T-cell (primary cell): ENCODE data around the gene KCTD11. TPM values are rescaled to one million over a fixed set of nuclear protein-coding genes. Genes with fewer than 3 reads are reported as not detected.

Experiments used
- ATAC-seq, 4 experiments: fragments of 200-7000 bp in 3 of 4; fragments of 150-1000 bp in 1 of 4; cut with Tn5 transposase; replicated peaks in 1 of 4; 1 replicate in 3 of 4; 2 replicates in 1 of 4; pipeline ENCODE4 v1.10.0; 2021; ENCODE audit warnings: moderate library complexity in 3 of 4, mild to moderate bottlenecking in 2 of 4, moderate number of reproducible peaks in 1 of 4
- CTCF ChIA-PET, 2 donors: fragments of 300-600 bp; sonication (Branson Sonifier 250); formaldehyde crosslinking; loops; one replicate each; lab custom pipeline; 2022; ENCODE audit warnings: antibody characterized with exemption in 2 of 2; lab: Charles Lee
- POLR2A ChIA-PET, 2 donors: fragments of 300-600 bp; sonication (Branson Sonifier 250); formaldehyde crosslinking; loops; one replicate each; lab custom pipeline; 2022; ENCODE audit warnings: antibody characterized with exemption in 2 of 2; lab: Charles Lee
- DNase-seq, 35 experiments: peaks; one replicate each; pipeline versions ENCODE4 v3.0.0 to v3.0.0-alpha.2; 2013 to 2023
- H3K27ac ChIP-seq: one replicate; pipeline ENCODE4 v1.5.1; 2013; ENCODE audit warnings: low read length
- H3K27me3 ChIP-seq, 2 experiments: replicated peaks in 1 of 2; 1 replicate in 1 of 2; 2 replicates in 1 of 2; pipeline versions ENCODE4 v1.6.1 to v1.7.0; 2013; ENCODE audit warnings: low read length in 1 of 2, mixed read lengths in 1 of 2; ENCODE audit not compliant: control insufficient read depth in 2 of 2, insufficient read depth in 2 of 2; ENCODE audit errors: extremely low read depth in 1 of 2
- H3K36me3 ChIP-seq, 2 donors: 1 replicate in 1 of 2; 2 replicates in 1 of 2; pipeline versions ENCODE4 v1.6.1 to v1.7.0; 2013; ENCODE audit warnings: low read length in 1 of 2; ENCODE audit not compliant: control insufficient read depth in 2 of 2, insufficient read depth in 1 of 2; ENCODE audit errors: extremely low read depth in 1 of 2
- H3K4me1 ChIP-seq, 2 experiments: 1 replicate in 1 of 2; 2 replicates in 1 of 2; pipeline versions ENCODE4 v1.6.1 to v1.7.0; 2013; ENCODE audit warnings: low read length in 2 of 2, mixed read lengths in 1 of 2; ENCODE audit not compliant: insufficient read depth in 2 of 2, control insufficient read depth in 1 of 2; ENCODE audit errors: extremely low read depth in 1 of 2
- H3K4me3 ChIP-seq, 2 donors: 1 replicate in 1 of 2; 2 replicates in 1 of 2; pipeline versions ENCODE4 v1.5.1 to v1.7.0; 2013; ENCODE audit warnings: mild to moderate bottlenecking in 2 of 2, low read length in 1 of 2, moderate library complexity in 1 of 2; ENCODE audit not compliant: control insufficient read depth in 1 of 2; ENCODE audit errors: extremely low read depth in 1 of 2
- H3K9me3 ChIP-seq: 2 replicates; pipeline ENCODE4 v1.7.0; 2013
- H3K27ac Mint-ChIP-seq, 2 donors: one replicate each; pipeline ENCODE4 v1.8.0; 2020 to 2021; ENCODE audit warnings: mild to moderate bottlenecking in 2 of 2, mixed read lengths in 2 of 2
- H3K27me3 Mint-ChIP-seq, 2 donors: one replicate each; pipeline ENCODE4 v1.8.0; 2021 to 2022; ENCODE audit warnings: mixed read lengths in 2 of 2
- H3K36me3 Mint-ChIP-seq: one replicate; pipeline ENCODE4 v1.8.0; 2021; ENCODE audit warnings: mixed read lengths
- H3K4me1 Mint-ChIP-seq, 3 donors: one replicate each; pipeline ENCODE4 v1.8.0; 2020 to 2022; ENCODE audit warnings: mixed read lengths in 3 of 3, mild to moderate bottlenecking in 1 of 3
- H3K4me3 Mint-ChIP-seq, 3 donors: one replicate each; pipeline ENCODE4 v1.8.0; 2020 to 2022; ENCODE audit warnings: mild to moderate bottlenecking in 3 of 3, mixed read lengths in 3 of 3, moderate library complexity in 3 of 3
- H3K9me3 Mint-ChIP-seq, 3 donors: one replicate each; pipeline ENCODE4 v1.8.0; 2020 to 2022; ENCODE audit warnings: mixed read lengths in 3 of 3
- WGBS: methylation state at CpG from one replicate; pipeline ENCODE4 v1.1.5; 2013; ENCODE audit warnings: missing lambda C conversion rate; ENCODE audit not compliant: insufficient coverage; 5-methylcytosine and 5-hydroxymethylcytosine counted together
- total RNA-seq, 35 experiments: library from RNA in 6 of 35; stranded (reverse) in 6 of 35; fragments of 120-200 nt in 1 of 35; gene quantifications; one replicate each; pipeline versions ENCODE4 v1.2.1 to v1.2.4 and lab custom pipeline; 2013 to 2026

Gene KCTD11
- total RNA-seq, 5 donors from 2014 or later (not counting 1 experiment from before 2014, with no cell fraction given): 2.4 to 7.3 (median 4.8) TPM

DNA sequence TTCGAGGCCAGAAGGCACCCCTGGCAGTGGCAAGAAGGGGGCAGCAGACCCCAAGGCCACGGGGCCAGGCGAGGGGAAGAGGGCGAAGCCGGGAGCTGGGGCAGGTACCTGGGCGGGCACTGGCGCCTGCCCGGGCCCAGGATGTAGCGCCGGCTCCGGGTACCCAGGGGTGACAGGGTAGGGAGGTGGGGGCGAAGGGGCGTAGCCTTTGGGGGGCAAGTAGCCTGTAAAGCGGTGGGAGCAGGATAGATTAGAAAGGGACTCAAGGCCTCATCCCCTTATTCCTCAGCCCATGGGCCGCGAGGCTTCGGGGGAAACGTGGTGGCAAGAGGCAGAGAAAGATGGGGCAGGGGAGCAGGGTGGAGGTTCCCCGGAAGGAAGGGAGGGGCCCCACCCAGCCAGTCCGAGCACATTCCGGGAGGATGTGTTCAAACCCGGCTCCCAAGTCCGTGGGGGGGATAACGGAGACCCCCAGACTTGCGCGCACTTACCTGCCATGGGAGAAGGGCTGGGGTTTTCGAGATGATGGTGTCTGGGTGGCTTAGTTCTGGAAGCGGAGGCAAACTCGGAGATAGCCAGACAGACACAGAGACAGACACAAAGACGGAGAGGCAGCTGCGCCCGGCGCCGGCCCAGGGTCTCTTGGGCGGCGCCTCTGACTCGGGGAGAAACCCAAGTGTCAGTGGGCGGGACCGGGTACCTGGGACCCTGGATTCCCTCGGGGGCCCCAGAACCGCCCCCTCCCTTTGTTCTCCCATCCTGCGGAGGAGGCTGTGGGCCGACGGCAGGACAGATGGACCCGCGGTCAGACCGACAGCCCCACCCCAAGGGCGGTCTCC lies 41.9 kb downstream of the KCTD11 start:
- peaks cover 10 to 57% of the 10 kb centered on the region in 2 experiments for H3K4me1 ChIP-seq
- ATAC-seq (peak; percentile 62 to 76 (median 63)), DNase-seq (peak in 27 of 35 experiments; percentile 31 to 83 (median 60))
- CTCF ChIA-PET: interaction anchor here in 1 of 2 donors (0.6 kb wide), 2 partner anchors 10 to 1525 kb away, joined by 3 read pairs; partner anchors contain the start of gene TMEM256
- no peaks in the 10 kb centered on the region for H3K27me3 ChIP-seq
- H3K27ac ChIP-seq: peak overlapping the region; percentile 66
- H3K9me3 ChIP-seq: no peaks in the 10 kb centered on the region
- Mint-ChIP-seq H3K9me3 (no peaks in the 10 kb centered on the region), H3K27ac (peak overlapping the region; percentile 89 to 90), H3K4me1 (peaks cover 32 to 43% (median 41%) of the 10 kb centered on the region in 3 donors), H3K27me3 (no peaks in the 10 kb centered on the region), H3K4me3 (peak overlapping the region; percentile 91 to 96 (median 93)), H3K36me3 (peaks cover 19% of the 10 kb centered on the region)
- POLR2A ChIA-PET: interaction anchor here in 1 of 2 donors (0.6 to 1.0 kb wide), 2 partner anchors 10 to 668 kb away, joined by 5 read pairs; partner anchors contain the start of gene TMEM256
- 1% methylated on average over 40 of the region's 48 CpGs for WGBS
- peak overlapping the region; percentile 80 to 97 for H3K4me3 ChIP-seq
- H3K36me3 ChIP-seq: peaks cover 16 to 39% of the 10 kb centered on the region in 2 donors

GRCh38 chr17:7394452-7395191 lies 42.7 kb downstream of the KCTD11 start, which contains the start of gene PLSCR3:
Gene PLSCR3 (minus strand): TSS chr17:7394525. CDS start chr17:7394110, 415 bp downstream.
- under 1% methylated on average over 71 of the region's 71 CpGs for WGBS

DNA sequence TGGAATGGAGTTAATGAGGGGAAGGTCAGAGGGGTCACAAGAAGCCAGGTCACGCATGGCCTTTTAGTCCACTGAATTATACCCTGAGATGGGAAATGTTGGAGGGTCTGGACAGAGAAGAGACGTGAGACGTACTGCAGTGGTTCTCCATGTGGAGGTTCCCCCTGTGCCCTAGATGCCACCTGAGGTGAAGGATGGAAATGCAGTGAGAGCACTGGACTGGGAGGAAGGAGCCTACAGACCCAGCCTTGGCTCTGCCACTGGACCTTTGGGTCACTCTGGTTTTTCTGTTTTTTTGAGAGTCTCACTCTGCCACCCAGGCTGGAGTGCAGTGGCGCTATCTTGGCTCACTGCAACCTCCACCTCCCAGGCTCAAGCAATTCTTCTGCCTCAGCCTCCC lies 44.2 kb downstream of the KCTD11 start:
- POLR2A ChIA-PET: no interaction called here

More at GRCh38 chr17:7394452-7395191, 42.7 kb downstream of the KCTD11 start, which contains the start of gene PLSCR3:
- ChIA-PET POLR2A (interaction anchor here in 1 of 2 donors (1.0 kb wide), 1 partner anchor 9 kb away, joined by 5 read pairs; the partner anchor contains the start of gene TMEM256), CTCF (interaction anchor here in 1 of 2 donors (0.6 kb wide), 2 partner anchors 9 to 1525 kb away, joined by 3 read pairs; partner anchors contain the start of gene TMEM256)
- DNase-seq (peak; percentile 40 to 87 (median 75)), ATAC-seq (peak; percentile 86 to 93 (median 90))
- peaks cover 10 to 50% of the 10 kb centered on the region in 2 experiments for H3K4me1 ChIP-seq
- H3K4me3 Mint-ChIP-seq: peak within 1 kb of the TSS; percentile 91 to 96 (median 93)
- no peaks in the 10 kb centered on the region for H3K27me3 ChIP-seq
- H3K9me3 Mint-ChIP-seq: no peaks in the 10 kb centered on the region
- peaks cover 32 to 41% (median 39%) of the 10 kb centered on the region in 3 donors for H3K4me1 Mint-ChIP-seq
- H3K4me3 ChIP-seq: peak within 1 kb of the TSS; percentile 80 to 97
- peaks cover 14% of the 10 kb centered on the region for H3K36me3 Mint-ChIP-seq
- H3K36me3 ChIP-seq: peaks cover 13 to 31% of the 10 kb centered on the region in 2 donors
- H3K9me3 ChIP-seq: no peaks in the 10 kb centered on the region
- H3K27me3 Mint-ChIP-seq: no peaks in the 10 kb centered on the region
- H3K27ac ChIP-seq: peak within 1 kb of the TSS; percentile 66
- peak within 1 kb of the TSS; percentile 90 to 92 for H3K27ac Mint-ChIP-seq

DNA sequence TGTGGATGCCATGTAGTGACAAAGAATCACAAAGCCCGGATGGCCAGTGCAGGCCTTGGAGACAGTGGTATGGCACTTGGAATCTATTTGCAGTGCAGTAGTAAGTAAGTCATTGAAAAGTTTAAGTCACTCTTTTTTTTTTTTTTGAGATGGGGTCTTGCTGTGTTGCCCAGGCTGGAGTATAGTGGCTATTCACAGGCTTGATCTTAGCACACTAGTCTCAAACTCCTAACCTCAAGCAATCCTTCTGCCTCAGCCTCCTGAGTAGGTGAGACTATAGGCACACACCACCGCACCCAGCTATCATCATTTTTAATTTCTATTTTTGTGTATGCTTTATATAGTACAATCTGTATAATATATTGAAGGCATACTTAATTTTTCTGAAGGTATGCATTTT lies 46.6 kb downstream of the KCTD11 start:
- ChIA-PET CTCF (interaction anchor here (0.6 to 1.1 kb wide), 3 partner anchors 14 to 762 kb away, joined by 3 to 4 read pairs (median 3); no protein-coding TSS in a partner anchor), POLR2A (interaction anchor here (0.7 kb wide), 2 partner anchors 14 to 24 kb away, joined by 4 read pairs; no protein-coding TSS in a partner anchor)
- Mint-ChIP-seq H3K27ac (no peak overlapping the region), H3K4me3 (no peak overlapping the region), H3K4me1 (peaks cover 17 to 18% (median 18%) of the 10 kb centered on the region in 3 donors), H3K9me3 (no peaks in the 10 kb centered on the region), H3K36me3 (peaks cover 3% of the 10 kb centered on the region), H3K27me3 (no peaks in the 10 kb centered on the region)
- H3K4me1 ChIP-seq: peaks cover 2 to 19% of the 10 kb centered on the region in 2 experiments
- no peak overlapping the region for H3K4me3 ChIP-seq
- no CpG with 5 or more reads among the region's 2 CpGs for WGBS
- H3K9me3 ChIP-seq: no peaks in the 10 kb centered on the region
- DNase-seq: no peak
- no peaks in the 10 kb centered on the region for H3K27me3 ChIP-seq
- ATAC-seq: no peak
- no peak overlapping the region for H3K27ac ChIP-seq
- no peaks in the 10 kb centered on the region for H3K36me3 ChIP-seq

More for the DNA sequence above, 44.2 kb downstream of the KCTD11 start:
- no peaks in the 10 kb centered on the region for H3K9me3 Mint-ChIP-seq
- Histone ChIP-seq H3K36me3 (peaks cover 0 to 15% of the 10 kb centered on the region in 2 donors), H3K27me3 (no peaks in the 10 kb centered on the region), H3K4me1 (peaks cover 8 to 35% of the 10 kb centered on the region in 2 experiments), H3K4me3 (no peak overlapping the region), H3K27ac (no peak overlapping the region), H3K9me3 (no peaks in the 10 kb centered on the region)
- CTCF ChIA-PET: no interaction called here
- ATAC-seq: no peak
- peaks cover 27 to 30% (median 29%) of the 10 kb centered on the region in 3 donors for H3K4me1 Mint-ChIP-seq
- 94% methylated on average over 3 of the region's 4 CpGs for WGBS
- H3K27ac Mint-ChIP-seq: peak overlapping the region in 1 of 2 donors; percentile 48
- no peak for DNase-seq
- peaks cover 9% of the 10 kb centered on the region for H3K36me3 Mint-ChIP-seq
- peak overlapping the region in 1 of 3 donors; percentile 28 for H3K4me3 Mint-ChIP-seq
- no peaks in the 10 kb centered on the region for H3K27me3 Mint-ChIP-seq

- Mint-ChIP-seq H3K4me3 (peak overlapping the region; percentile 90 to 95 (median 94)), H3K4me1 (peaks cover 12 to 21% (median 15%) of the 10 kb centered on the region in 3 donors), H3K27ac (peak overlapping the region; percentile 72 to 96), H3K27me3 (peaks cover 0 to 1% of the 10 kb centered on the region in 2 donors), H3K9me3 (no peaks in the 10 kb centered on the region), H3K36me3 (peaks cover 3% of the 10 kb centered on the region)
- Histone ChIP-seq H3K4me1 (peaks cover 2 to 26% of the 10 kb centered on the region in 2 experiments), H3K27me3 (peaks cover 0 to 8% of the 10 kb centered on the region in 2 experiments), H3K27ac (peak overlapping the region; percentile 84), H3K4me3 (peak overlapping the region; percentile 92 to 93), H3K36me3 (no peaks in the 10 kb centered on the region), H3K9me3 (no peaks in the 10 kb centered on the region)
- POLR2A ChIA-PET: interaction anchor here (0.5 to 1.0 kb wide), 4 partner anchors 32 to 144 kb away, joined by 3 read pairs; no protein-coding TSS in a partner anchor
- DNase-seq (peak in 13 of 35 experiments; percentile 12 to 46 (median 25)), ATAC-seq (no peak)
- CTCF ChIA-PET: interaction anchor here in 1 of 2 donors (0.6 kb wide), 1 partner anchor 248 kb away, joined by 3 read pairs; no protein-coding TSS in a partner anchor
- 86% methylated on average over 4 of the region's 16 CpGs for WGBS
Measured at GRCh38 chr17:7403043-7403726, 51.2 kb downstream of the KCTD11 start.
